NT2/D1 (cell line): ENCODE results near the gene RPP14.

Experiments
- DNase-seq: peaks from one replicate; pipeline ENCODE4 v3.0.0-alpha.2; 2011; ENCODE audit warnings: low read depth, low spot score
- H3K27me3 ChIP-seq: 2 replicates; pipeline ENCODE4 v1.6.0; 2011; ENCODE audit warnings: mild to moderate bottlenecking; ENCODE audit not compliant: insufficient read length, insufficient read depth
- H3K36me3 ChIP-seq: 2 replicates; pipeline ENCODE4 v1.6.1; 2011; ENCODE audit warnings: mild to moderate bottlenecking, low read length, mixed read lengths; ENCODE audit not compliant: insufficient read depth, insufficient read length
- H3K4me1 ChIP-seq: 2 replicates; pipeline ENCODE4 v1.5.1; 2011; ENCODE audit not compliant: insufficient read depth, insufficient read length
- H3K4me3 ChIP-seq: 2 replicates; pipeline ENCODE4 v1.5.1; 2011; ENCODE audit warnings: low read depth; ENCODE audit not compliant: insufficient read length
- H3K9ac ChIP-seq: 2 replicates; pipeline ENCODE4 v1.6.0; 2011; ENCODE audit warnings: low read depth; ENCODE audit not compliant: insufficient read length
- H3K9me3 ChIP-seq: 2 replicates; pipeline ENCODE4 v1.5.1; 2011; ENCODE audit warnings: mild to moderate bottlenecking, low read length; ENCODE audit not compliant: insufficient read depth
- SUZ12 ChIP-seq: IDR thresholded peaks from 2 replicates; pipeline ENCODE4 v1.6.1; 2011; ENCODE audit not compliant: insufficient read length, insufficient read depth; ENCODE audit errors: extremely low read depth
- YY1 ChIP-seq: IDR thresholded peaks from 2 replicates; pipeline ENCODE4 v1.6.1; 2011; ENCODE audit not compliant: insufficient read length, insufficient read depth
- ZNF274 ChIP-seq: IDR thresholded peaks from 2 replicates; pipeline ENCODE4 v1.6.1; 2011; ENCODE audit warnings: mild to moderate bottlenecking, low read depth, low read length

RPP14 gene

DNA sequence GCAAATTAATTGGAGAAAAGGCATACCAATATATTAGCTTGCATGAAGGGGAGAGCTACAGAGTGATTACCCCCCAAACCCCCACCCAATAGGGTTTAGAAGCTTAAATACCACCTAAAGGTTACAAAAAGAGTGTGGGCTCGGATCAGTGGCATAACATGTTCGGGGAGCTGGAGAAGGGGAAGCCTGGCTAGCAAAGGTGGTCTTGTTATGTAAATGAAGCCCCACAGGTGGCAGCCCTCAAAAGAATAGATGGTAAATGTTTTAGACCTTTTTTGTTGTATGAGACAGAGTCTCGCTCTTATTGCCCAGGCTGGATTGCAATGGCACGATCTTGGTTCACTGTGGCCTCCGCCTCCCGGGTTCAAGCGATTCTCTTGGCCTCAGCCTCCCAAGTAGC, 15.7 kb downstream of the RPP14 start:
- peaks cover 31% of the 10 kb centered on the region for H3K36me3 ChIP-seq
- no peak overlapping the region for H3K9ac ChIP-seq
- peak; percentile 56 for DNase-seq
- H3K27me3 ChIP-seq: no peaks in the 10 kb centered on the region
- no peak overlapping the region for H3K4me3 ChIP-seq
- H3K4me1 ChIP-seq: no peaks in the 10 kb centered on the region
- H3K9me3 ChIP-seq: no peaks in the 10 kb centered on the region
- TF ChIP-seq ZNF274: no peak
- TF ChIP-seq YY1: no peak
- TF ChIP-seq SUZ12: no peak

DNA sequence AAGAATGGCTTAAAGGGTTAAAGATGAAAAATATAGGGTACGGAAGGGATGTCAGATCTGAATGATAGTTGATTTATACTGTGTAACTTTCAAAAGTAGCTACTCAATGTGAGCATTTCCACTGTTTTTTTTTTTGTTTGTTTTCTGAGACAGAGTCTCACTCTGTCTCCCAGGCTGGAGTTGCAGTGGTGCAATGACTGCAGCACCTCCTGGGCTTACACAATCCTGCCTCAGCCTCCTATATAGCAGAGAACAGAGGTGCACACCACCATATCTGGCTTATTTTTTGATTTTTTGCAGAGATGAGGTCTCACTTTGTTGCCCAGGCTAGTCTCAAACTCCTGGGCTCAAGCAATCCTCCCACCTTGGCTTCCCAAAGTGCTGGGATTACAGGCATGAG, 16.7 kb downstream of the RPP14 start:
- H3K9ac ChIP-seq: no peak overlapping the region
- H3K9me3 ChIP-seq: no peaks in the 10 kb centered on the region
- H3K4me1 ChIP-seq: no peaks in the 10 kb centered on the region
- peaks cover 21% of the 10 kb centered on the region for H3K36me3 ChIP-seq
- TF ChIP-seq YY1 (no peak), SUZ12 (no peak), ZNF274 (no peak)
- no peak overlapping the region for H3K4me3 ChIP-seq
- H3K27me3 ChIP-seq: no peaks in the 10 kb centered on the region
- DNase-seq: no peak

DNA sequence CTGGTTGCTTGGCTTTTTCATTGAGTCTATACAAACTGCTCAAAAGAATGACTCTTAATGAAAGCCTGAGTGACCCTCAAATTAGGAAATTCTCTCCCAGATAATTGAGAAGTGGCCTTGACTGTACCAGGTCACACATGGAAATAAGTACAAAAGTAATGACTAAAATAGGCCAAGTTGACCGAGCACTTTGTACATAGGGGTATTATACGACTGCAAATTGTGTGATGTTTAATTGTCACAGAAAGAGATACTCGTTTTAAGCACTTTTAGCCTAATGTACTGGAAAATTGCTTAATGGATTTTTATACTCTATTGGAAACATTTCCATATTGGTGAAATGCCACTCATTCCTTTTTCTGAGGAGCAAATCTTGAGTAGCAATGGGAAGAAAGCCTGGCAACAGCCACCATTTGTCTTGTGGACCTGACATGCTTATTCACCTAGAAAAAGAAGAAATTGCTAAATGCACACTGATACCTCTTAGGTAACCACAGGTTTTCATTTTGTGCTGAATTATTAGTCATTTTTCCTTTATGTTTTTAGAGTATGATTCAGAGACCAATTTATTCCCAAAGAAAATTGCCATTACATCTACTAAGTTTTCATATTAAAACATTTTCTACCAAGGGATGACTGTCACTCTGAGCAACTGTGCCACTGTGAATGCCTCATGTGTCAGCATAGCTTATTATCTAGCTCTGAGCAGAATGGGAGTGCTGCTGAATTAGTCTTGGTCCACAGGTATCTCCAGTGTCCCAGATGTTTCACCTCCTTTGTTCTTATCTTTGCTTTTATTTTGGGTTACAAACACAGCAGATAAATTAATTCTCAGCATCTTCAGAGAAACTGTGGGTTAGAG, 17.7 kb downstream of the RPP14 start:
- Histone ChIP-seq H3K4me1 (no peaks in the 10 kb centered on the region), H3K27me3 (no peaks in the 10 kb centered on the region), H3K36me3 (peaks cover 13% of the 10 kb centered on the region), H3K9ac (no peak overlapping the region), H3K4me3 (no peak overlapping the region), H3K9me3 (no peaks in the 10 kb centered on the region)
- TF ChIP-seq ZNF274 (no peak), YY1 (no peak), SUZ12 (no peak)
- DNase-seq: no peak

DNA sequence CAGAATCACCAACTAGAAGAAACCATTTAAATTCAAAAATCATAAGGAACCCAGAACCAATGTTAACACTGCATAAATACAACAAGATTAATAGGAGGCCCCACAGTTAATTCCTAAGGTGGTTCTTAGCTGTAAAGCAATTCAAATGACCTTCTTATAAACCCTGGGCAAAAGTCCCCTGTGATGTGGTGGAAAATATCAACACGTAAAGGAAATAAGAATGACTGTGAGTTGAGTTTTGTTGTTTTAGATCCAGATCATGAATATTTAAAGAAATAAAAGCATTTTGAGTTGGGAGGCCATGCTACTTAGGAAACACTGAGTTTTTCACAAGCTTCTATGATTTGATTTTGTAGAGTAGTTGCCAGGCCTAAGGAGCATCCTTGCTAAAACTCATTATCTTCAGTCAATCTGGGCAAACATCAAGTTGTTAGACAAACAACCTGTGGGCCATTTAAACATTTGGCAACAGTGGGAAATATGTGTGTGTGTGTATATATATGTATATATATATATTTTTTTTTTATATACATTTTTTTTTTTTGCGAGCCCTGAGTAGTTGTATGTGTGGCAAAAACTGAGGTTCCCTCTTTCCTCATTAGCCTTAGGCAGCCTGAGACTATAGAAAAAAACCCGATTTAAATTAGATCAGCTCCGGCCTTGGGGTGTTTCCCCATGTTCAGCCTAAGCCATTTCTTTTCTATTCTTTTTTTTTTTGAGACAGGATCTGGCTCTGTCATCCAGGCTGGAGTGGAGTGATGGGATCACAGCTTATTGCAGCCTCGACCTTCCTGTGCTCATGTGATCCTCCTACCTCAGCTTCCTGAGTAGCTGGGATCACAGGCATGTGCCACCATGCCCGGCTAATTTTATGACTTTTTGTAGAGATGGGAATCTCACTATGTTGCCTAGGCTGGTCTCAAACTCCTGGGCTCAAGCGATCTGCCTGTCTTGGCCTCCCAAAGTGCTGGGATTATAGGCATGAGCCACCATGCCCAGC, 18.6 kb downstream of the RPP14 start:
- H3K4me1 ChIP-seq: no peaks in the 10 kb centered on the region
- H3K9ac ChIP-seq: no peak overlapping the region
- TF ChIP-seq SUZ12 (no peak), YY1 (no peak), ZNF274 (no peak)
- H3K36me3 ChIP-seq: peaks cover 6% of the 10 kb centered on the region
- H3K9me3 ChIP-seq: no peaks in the 10 kb centered on the region
- no peaks in the 10 kb centered on the region for H3K27me3 ChIP-seq
- no peak for DNase-seq
- H3K4me3 ChIP-seq: no peak overlapping the region

DNA sequence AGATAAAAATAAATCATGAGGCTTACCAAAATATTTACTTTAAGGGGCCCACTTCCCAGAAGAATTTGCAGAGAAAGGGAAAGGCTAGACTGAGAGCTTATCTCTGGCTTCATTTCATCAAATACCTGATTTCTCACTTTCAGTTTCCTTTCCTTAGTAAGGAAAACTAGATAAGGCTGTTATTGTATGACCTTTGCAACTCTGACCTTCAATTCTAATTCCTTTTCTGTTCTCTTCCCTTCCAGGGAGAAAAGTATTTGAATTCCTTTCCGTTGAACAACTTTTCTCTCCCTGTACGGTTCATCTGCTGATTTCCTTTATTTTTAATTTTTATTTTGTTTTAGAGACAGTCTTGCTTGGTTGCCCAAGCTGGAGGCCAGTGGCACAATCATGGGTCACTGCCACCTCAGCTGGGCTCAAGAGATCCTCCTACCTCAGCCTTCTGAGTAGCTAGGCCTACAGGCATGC, 19.5 kb downstream of the RPP14 start:
- no peak for DNase-seq
- TF ChIP-seq SUZ12: no peak
- Histone ChIP-seq H3K4me1 (no peaks in the 10 kb centered on the region), H3K27me3 (no peaks in the 10 kb centered on the region), H3K36me3 (peaks cover 1% of the 10 kb centered on the region), H3K9ac (no peak overlapping the region), H3K4me3 (no peak overlapping the region), H3K9me3 (no peaks in the 10 kb centered on the region)

DNA sequence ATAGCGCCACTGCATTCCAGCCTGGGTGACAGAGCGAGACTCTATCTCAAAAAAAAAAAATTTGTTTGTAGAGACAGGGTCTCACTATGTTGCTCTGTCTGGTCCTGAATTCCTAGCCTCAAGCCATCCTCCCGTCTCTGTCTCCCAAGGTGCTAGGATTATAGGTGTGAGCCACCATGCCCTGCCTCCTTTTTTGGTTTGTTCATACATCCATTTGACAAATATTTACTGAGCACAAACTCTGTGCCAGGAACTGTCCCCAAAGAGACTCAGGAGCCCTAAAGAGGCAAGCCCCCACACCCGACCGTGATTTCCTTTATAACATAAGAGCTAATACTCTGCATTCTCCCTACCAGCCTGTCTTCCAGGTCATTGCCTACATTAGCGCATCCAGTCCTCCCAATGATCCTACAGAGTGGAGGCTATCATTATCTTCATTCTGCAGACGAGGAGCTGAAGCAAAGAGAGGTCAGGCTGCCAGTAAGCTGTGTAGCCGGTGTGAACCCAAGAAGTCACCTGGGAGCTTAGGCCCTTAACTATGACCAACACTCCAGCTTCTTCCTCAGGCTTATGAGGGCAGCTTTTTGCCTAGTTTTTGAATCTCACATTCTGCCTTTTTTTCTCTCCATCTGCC, 20.3 kb downstream of the RPP14 start:
- Histone ChIP-seq H3K9ac (no peak overlapping the region), H3K36me3 (no peaks in the 10 kb centered on the region), H3K9me3 (no peaks in the 10 kb centered on the region), H3K4me1 (no peaks in the 10 kb centered on the region), H3K4me3 (no peak overlapping the region), H3K27me3 (no peaks in the 10 kb centered on the region)
- no peak for DNase-seq
- no peak for TF ChIP-seq ZNF274
- TF ChIP-seq SUZ12: no peak
- TF ChIP-seq YY1: no peak
